Spinal cord (tissue), 10 donors: ENCODE data around the gene PRM1. TPM values are rescaled to one million over a fixed set of nuclear protein-coding genes. Genes with fewer than 3 reads are reported as not detected.
A peak's percentile ranks its signal among the peaks of the same experiment; 100 is the strongest.

Source experiments
- DNase-seq, 6 donors: peaks; one replicate each; pipeline versions ENCODE4 v3.0.0 to v3.0.0-alpha.2; 2013 to 2015; ENCODE audit warnings: low spot score in 6 of 6, low read depth in 4 of 6
- H3K27ac ChIP-seq: one replicate; pipeline ENCODE4 v1.5.1; 2013; ENCODE audit warnings: low read depth, low read length, control low read depth
- H3K27me3 ChIP-seq: one replicate; pipeline ENCODE4 v1.6.1; 2013; ENCODE audit warnings: low read length; ENCODE audit not compliant: control insufficient read depth, insufficient read depth
- H3K36me3 ChIP-seq: one replicate; pipeline ENCODE4 v1.6.1; 2013; ENCODE audit warnings: low read length; ENCODE audit not compliant: control insufficient read depth, insufficient read depth
- H3K4me1 ChIP-seq: one replicate; pipeline ENCODE4 v1.6.1; 2013; ENCODE audit warnings: low read length; ENCODE audit not compliant: control insufficient read depth, insufficient read depth
- H3K4me3 ChIP-seq: one replicate; pipeline ENCODE4 v1.5.1; 2013; ENCODE audit warnings: low read depth, low read length, control low read depth
- H3K9me3 ChIP-seq: one replicate; pipeline ENCODE4 v1.6.1; 2013; ENCODE audit warnings: low read length; ENCODE audit not compliant: control insufficient read depth, insufficient read depth
- WGBS: methylation state at CpG from one replicate; pipeline ENCODE4 v1.1.5; 2013; ENCODE audit warnings: missing lambda C conversion rate; ENCODE audit not compliant: insufficient coverage; 5-methylcytosine and 5-hydroxymethylcytosine counted together
- polyA plus RNA-seq, 2 donors: library from polyadenylated mRNA; unstranded; fragments of 120-200 nt; gene quantifications; one replicate each; pipeline ENCODE4 v1.2.1, GENCODE V29; 2013; ENCODE audit not compliant: insufficient read length in 2 of 2
- total RNA-seq, 2 donors: library from RNA; depleted of rRNA in 1 of 2; stranded (reverse); fragments of 120-200 nt in 1 of 2; fragments of >200 nt in 1 of 2; gene quantifications; one replicate each; pipeline versions ENCODE4 v1.2.3 to v1.2.4, GENCODE V29; 2013 to 2014
- donor health status: healthy.

Gene PRM1
- total and polyA plus RNA-seq, 4 donors, result not detected

DNA sequence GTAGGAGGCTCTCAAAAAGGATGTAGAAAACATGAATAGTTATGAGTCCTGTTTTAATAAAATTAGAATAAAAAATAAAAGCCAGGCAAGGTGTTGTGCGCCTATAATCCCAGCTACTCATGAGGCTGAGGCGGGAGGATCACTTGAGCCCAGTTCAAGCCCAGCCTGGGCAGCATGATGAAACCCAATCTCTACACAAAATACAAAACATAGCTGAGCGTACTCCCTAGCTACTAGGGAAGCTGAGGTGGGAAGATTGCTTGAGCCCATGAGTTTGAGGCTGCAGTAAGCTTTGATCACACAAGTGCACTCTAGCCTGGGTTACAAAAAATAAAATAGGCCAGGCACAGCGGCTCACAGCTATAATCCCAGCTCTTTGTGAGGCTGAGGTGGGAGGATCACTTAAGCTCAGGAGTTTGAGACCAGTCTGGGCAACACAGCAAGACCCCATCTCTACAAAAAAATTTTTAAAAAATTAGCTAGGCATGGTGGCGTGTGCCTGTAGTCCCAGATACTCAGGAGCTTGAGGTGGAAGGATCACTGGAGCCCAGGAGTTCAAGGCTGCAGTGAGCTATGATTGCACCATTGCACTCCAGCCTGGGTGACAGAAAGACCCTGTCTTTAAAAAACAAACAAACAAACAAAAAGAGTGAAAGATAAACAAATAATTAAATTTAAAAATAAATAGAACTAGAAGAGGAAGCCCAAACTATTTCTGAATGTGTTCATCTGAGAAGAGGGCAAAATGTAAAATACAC, 17.2 kb upstream of the PRM1 start:
- DNase-seq, result no peak
- no peak overlapping the region for H3K4me3 ChIP-seq
- no peaks in the 10 kb centered on the region for H3K36me3 ChIP-seq
- H3K27ac ChIP-seq, result no peak overlapping the region
- 100% methylated on average over 1 of the region's 5 CpGs for WGBS
- H3K27me3 ChIP-seq, result no peaks in the 10 kb centered on the region
- no peaks in the 10 kb centered on the region for H3K9me3 ChIP-seq
- peaks cover 10% of the 10 kb centered on the region for H3K4me1 ChIP-seq

DNA sequence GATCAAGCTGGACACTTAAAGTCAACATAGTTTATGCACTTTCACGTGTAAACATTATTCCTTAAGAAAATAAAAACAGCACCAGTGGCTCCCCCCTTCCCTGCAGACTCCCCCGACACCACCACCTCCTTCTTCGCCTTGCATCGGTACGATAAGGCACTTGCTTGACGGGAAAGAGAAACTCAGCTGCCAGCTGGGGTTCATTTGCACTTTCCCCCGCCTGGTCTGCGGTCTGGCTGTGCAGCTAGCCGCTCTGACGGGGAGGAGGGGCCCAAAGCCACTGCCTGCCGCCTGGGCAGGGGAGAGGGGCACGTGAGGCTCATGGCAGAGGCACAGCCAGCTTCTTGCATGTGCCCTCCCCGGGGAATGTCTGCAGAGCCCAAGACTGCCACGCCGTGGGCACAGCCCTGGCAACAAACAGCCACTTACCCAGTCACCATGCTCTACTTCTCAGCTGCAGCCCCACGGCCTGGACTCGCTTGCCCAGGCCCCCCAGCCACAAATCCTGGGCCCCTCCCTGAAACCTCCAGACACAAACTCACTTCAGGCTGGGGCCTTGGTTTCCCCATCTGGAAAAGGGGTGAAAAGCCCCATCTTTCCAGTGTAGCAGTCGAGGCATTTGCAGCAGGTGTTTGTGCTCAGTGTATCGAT, 16.5 kb upstream of the PRM1 start:
- H3K36me3 ChIP-seq, result no peaks in the 10 kb centered on the region
- H3K4me1 ChIP-seq, result peaks cover 10% of the 10 kb centered on the region
- DNase-seq, result peak in 4 of 6 donors; percentile 47 to 87 (median 72)
- no peak overlapping the region for H3K27ac ChIP-seq
- H3K4me3 ChIP-seq, result peak overlapping the region; percentile 6
- WGBS, result 12% methylated on average over 18 of the region's 19 CpGs
- H3K27me3 ChIP-seq, result no peaks in the 10 kb centered on the region
- no peaks in the 10 kb centered on the region for H3K9me3 ChIP-seq

DNA sequence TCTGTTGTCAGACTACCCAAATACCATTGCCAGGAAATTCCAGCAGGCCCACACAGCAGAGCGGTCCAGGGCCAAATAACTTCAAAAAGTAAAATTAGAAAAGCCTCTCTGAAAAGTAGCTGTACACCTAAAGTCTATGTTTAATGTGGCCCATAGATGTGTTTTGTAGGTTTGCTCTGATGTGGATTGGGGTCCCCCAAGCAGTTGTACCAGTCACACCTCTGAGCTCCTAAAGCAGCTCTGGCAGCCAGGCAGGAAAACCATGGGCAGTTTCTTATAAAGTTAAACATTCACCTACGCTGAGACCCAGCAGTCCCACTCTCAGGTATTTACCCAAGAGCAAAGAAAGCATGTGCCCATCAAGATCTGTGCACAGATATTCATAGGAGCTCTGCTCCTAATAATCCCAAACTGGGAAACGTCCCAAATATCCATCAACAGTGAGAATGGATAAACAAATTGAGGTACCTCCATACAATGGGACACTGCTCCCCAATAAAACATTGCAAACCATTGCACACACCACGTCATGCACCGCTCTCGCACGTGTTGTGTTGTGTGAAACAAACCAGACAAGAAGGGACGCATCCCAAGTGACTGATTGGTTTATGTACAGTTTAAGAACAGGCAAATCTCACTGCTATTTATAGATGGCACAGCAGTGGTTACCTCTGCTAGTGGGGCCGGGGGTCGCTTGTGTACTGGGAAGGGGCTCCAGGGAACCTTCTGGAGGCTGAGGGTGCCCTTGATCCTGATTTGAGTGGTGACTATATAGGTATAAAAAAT, 15.8 kb upstream of the PRM1 start:
- Histone ChIP-seq H3K4me1 (peaks cover 10% of the 10 kb centered on the region), H3K4me3 (peak overlapping the region; percentile 6), H3K27ac (no peak overlapping the region), H3K9me3 (no peaks in the 10 kb centered on the region), H3K36me3 (no peaks in the 10 kb centered on the region), H3K27me3 (no peaks in the 10 kb centered on the region)
- DNase-seq, result no peak
- WGBS, result 77% methylated on average over 2 of the region's 10 CpGs

DNA sequence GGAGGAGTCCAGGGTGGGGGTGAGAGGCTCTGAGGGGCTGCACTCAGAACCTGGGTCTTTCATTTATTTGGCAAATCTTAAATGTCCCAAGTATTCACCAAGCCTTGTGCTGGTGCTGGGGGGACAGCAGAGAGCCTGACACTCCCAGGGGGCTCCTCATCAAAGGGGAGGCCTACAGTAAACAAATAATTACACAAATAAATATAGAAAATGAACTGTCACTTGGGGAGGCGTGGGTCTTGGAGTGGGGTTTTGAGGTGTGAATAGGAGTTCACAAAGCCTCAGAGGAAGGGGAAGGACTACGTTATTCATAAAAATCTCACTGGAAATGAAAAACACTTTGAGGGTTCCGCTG, 15.2 kb upstream of the PRM1 start:
- DNase-seq, result no peak
- H3K36me3 ChIP-seq, result no peaks in the 10 kb centered on the region
- no peak overlapping the region for H3K4me3 ChIP-seq
- peaks cover 10% of the 10 kb centered on the region for H3K4me1 ChIP-seq
- H3K9me3 ChIP-seq, result no peaks in the 10 kb centered on the region
- H3K27me3 ChIP-seq, result no peaks in the 10 kb centered on the region
- H3K27ac ChIP-seq, result no peak overlapping the region
- WGBS, result 80% methylated on average over 1 of the region's 3 CpGs

DNA sequence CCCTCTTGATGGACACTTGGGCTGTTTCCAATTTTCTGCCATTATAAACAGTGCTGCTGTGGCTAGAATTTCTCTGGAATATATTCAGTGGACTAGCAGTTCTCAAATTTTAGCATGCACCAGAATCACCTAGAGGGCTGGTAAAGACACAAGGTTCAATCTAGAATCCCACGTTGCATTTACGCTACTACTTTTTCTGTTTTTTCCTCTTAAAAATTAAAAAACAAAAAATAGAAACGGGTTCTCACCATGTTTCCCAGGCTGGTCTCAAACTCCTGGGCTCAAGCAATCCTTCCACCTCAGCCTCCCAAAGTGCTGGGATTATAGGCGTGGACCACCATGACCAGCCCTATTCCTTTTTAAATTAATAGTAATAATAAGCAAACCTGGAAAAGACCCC, 14.5 kb upstream of the PRM1 start:
- no peaks in the 10 kb centered on the region for H3K36me3 ChIP-seq
- no peak overlapping the region for H3K4me3 ChIP-seq
- no peaks in the 10 kb centered on the region for H3K27me3 ChIP-seq
- WGBS, result 90% methylated on average over 2 of the region's 4 CpGs
- no peaks in the 10 kb centered on the region for H3K9me3 ChIP-seq
- H3K4me1 ChIP-seq, result peaks cover 10% of the 10 kb centered on the region
- DNase-seq, result no peak
- H3K27ac ChIP-seq, result no peak overlapping the region

DNA sequence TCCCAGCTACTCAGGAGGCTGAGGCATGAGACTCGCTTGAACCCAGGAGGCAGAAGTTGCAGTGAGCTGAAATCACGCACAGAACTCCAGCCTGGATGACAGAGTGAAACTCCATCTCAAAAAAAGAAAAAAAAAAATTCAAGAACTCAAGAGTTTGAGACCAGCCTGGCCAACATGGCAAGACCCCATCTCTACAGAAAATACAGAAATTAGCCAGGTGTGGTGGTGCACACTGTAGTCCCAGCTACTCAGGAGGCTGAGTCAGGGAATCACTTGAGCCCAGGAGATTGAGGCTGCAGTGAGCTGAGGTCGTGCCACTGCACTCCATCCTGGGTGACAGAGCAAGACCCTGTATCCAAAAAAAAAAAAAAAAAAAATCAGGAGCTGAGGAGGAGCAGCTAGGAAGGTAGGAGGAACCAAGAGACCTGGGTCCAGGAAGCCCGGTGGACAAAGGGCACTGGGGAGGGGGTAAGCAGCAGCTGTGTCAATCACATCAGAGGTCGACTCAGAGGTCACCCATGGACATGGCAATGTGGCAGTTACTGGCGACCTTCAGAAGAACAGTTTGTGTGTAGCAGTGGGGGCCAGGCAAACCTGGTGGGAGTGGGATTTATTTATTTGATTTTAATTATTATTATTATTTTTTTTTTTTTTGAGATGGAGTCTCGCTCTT, 11.1 kb upstream of the PRM1 start:
- 86% methylated on average over 4 of the region's 7 CpGs for WGBS

DNA sequence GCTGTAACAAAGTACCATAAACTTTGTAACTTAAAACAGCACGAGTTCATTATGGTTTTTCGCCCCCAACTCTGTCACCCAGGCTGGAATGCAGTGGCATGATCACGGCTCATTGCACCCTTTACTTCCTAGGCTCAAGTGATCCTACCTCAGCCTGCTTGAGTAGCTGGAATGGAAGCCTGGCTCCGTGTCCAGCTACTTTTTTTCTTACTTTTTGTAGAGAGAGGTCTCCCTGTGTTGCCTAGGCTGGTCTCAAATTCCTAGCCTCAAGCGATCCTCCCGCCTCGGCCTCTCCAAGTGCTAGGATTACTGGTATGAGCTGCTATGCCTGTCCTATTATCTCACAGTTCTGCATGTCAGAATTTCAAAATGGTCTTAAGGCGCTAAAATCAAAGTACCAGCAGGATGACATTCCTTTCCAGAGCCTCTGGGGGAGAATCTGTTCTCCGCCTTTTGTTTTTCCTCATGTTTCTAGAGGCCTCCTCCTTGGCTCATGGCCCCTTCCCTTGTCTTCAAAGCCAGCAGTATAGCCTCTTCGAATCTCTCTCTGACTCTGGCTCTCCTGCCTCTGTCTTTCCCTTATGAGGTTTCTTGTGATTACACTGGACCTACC, 10.1 kb upstream of the PRM1 start:
- H3K36me3 ChIP-seq, result no peaks in the 10 kb centered on the region
- no peaks in the 10 kb centered on the region for H3K27me3 ChIP-seq
- no peaks in the 10 kb centered on the region for H3K4me1 ChIP-seq
- no peaks in the 10 kb centered on the region for H3K9me3 ChIP-seq
- no peak for DNase-seq
- no peak overlapping the region for H3K4me3 ChIP-seq
- 47% methylated on average over 7 of the region's 10 CpGs for whole genome bisulfite sequencing
- no peak overlapping the region for H3K27ac ChIP-seq

More for the DNA sequence above, 11.1 kb upstream of the PRM1 start:
- H3K4me1 ChIP-seq, result peaks cover 1% of the 10 kb centered on the region
- no peak overlapping the region for H3K4me3 ChIP-seq
- H3K9me3 ChIP-seq, result no peaks in the 10 kb centered on the region
- H3K36me3 ChIP-seq, result no peaks in the 10 kb centered on the region
- no peak overlapping the region for H3K27ac ChIP-seq
- no peaks in the 10 kb centered on the region for H3K27me3 ChIP-seq
- DNase-seq, result no peak

DNA sequence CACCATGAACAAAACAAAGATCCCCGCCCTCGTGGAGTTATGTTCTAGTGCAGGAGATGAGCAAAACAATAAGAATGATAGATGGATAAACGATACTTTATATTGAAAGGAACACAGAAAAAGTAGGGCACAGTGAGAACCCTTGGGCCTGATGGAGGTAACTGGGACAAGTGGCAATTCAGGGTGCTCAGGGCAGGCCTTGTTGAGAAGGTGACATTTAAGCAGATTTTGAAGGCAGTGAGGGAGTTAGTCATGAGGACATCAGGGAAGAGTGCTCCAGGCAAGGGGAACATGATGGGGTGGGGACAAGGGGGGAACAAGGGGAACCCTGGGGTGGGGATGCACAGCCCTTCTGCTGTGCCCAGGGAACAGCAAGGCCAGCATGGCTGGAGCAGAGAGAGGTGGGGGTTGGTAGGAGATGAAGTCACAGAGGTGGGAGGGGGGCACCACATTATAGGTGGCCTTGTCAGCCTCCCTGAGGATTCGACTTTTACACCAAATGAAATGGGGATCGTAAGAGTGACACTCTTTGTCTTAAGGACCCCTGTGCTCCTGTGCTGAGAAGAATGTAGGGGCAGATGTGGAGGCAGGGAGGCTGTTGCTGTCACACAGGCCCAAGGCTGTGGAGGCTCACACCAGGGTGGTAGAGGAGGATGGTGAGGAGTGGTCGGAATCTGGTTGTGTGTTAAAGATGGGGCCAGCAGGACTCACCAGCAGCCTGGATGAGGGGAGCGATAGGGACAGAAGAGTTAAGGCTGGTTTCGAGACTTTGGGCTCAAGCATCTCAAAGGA, 9.2 kb upstream of the PRM1 start:
- Histone ChIP-seq H3K4me1 (no peaks in the 10 kb centered on the region), H3K4me3 (no peak overlapping the region), H3K27ac (no peak overlapping the region), H3K36me3 (no peaks in the 10 kb centered on the region), H3K27me3 (no peaks in the 10 kb centered on the region), H3K9me3 (no peaks in the 10 kb centered on the region)
- DNase-seq, result no peak
- 92% methylated on average over 8 of the region's 8 CpGs for WGBS
